HG03565 (cell line): ENCODE measurements around the gene AHCY.
"Not testable (repeated sequence)": the region's sequence is repeated elsewhere in the genome, so short reads cannot be mapped to it uniquely, and the experiment has no call there.

Source experiments
- ATAC-seq: cut with Tn5 transposase; IDR thresholded peaks from one replicate; pipeline ENCODE4 v1.9.1; 2021; ENCODE audit warnings: mild to moderate bottlenecking, moderate library complexity; ENCODE audit not compliant: unreplicated experiment

Gene AHCY

DNA sequence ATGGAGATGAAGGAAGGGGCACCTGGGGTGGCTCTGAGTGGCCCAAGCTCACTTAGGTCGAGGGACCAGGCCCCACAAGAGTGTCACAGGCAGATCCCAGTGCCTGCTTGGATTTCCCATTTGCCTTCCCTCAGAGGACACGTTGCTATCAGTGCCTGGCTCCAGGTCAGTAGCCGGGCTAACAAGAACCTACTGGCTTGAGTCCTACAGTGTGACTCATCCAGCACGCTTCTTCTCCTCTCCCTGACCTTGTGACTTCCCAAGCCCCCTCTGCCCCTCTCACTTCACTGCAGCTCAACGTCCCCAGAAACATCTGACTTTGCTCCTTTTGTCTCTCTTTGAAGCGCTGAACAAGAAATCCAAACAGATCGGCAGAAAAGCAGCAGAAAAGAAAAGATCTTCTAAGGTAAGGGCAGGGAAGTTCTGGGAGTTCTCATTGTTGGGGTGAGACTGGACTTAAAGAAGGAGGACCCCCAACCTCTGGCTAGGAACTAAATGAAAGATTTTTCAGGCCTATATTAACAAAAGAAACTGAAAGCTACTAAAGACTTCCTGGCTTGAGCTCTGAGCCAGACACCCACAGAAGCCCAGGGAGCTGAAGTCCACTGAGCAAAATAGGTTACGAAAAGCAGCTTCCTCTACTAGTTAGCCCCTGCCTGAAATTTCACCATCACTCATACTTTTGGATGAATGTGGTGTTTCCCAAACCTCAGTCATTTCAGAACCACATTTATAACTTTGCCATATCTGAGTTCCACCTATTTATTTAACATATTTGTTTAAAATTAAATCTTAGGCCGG lies 40.5 kb downstream of the AHCY start:
- no peak for ATAC-seq

DNA sequence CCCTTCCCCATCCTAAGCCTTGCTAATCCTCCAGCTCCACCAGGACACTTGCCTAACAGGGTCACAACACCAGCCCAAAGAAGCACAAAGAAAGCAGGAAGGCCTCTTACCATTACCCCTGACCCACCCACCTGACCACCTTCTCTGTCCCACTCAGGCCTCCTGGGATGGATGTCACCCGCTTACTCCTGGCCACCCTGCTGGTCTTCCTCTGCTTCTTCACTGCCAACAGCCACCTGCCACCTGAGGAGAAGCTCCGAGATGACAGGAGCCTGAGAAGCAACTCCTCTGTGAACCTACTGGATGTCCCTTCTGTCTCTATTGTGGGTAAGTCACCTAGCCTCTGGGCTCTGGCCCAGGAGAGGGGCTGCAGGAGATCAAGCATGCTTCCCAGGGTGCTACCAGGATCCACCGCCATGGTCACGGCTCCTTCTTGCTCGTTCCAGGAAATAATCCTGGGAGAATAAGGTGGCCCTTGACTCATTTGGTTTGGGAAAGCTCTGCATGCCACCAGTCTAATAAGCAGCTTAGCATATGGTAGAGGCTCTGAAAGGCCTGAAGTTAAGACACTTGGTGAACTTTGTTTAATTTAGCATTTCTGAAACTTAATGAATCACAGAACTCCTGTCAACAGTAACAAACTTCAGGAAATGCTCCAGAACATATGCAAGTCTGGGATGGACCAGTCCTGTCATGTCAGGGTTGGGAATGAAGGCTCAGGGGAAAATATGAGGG lies 42.8 kb downstream of the AHCY start:
- ATAC-seq: no peak

- no peak for ATAC-seq
Observed at GRCh38 chr20:34256629-34257124, 46.5 kb downstream of the AHCY start.

DNA sequence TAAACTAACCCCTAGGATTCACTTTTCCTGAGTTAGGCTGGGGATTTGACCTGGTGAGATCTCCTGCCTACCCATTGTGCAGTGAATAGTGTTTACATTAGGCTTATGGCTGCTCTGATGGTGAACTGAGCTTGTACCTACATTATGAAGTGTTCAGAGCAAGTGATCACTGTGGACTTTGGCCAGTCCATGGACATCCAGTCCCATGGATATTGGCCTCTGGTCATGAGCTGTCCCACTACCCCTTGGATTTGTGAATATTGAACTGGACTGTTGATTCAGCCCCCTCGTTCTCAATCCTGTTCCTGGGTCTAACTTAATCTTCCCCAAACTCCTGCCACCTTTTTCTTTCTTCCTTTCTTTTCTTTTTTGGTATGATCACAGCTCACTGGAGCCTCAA lies 48.2 kb downstream of the AHCY start:
- no peak for ATAC-seq

GRCh38 chr20:34252431-34253086 lies 50.6 kb downstream of the AHCY start:
- ATAC-seq: not testable (repeated sequence)

- no peak for ATAC-seq
Observed at GRCh38 chr20:34251619-34252018, 51.5 kb downstream of the AHCY start.

- no peak for ATAC-seq
Observed at GRCh38 chr20:34250005-34250404, 53.1 kb downstream of the AHCY start.

GRCh38 chr20:34249291-34249690 lies 53.9 kb downstream of the AHCY start:
- ATAC-seq: peak; percentile 74

GRCh38 chr20:34246126-34246626 lies 57.0 kb downstream of the AHCY start:
- no peak for ATAC-seq

DNA sequence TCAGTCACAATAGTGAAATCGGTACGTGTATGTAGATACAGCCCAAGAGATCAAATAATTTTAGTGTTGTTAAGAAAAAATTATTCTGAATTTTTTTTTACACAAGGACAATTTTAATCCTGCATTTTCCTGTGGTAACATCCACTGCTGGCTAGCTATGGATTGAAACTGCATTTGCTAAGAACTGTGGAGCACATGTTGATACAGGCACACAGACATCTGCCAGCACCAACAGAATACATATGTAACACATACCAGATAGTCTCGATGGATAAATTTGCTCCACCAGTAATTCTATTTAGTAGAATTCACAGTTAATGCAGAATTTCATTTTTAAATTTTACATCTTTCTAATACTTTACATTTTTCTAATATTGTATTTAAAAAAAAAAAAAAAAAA lies 59.8 kb downstream of the AHCY start:
- ATAC-seq: no peak

- ATAC-seq: no peak
Observed at GRCh38 chr20:34242879-34243278, 60.3 kb downstream of the AHCY start.

- ATAC-seq: not testable (repeated sequence)
Observed at GRCh38 chr20:34242015-34242414, 61.1 kb downstream of the AHCY start.

DNA sequence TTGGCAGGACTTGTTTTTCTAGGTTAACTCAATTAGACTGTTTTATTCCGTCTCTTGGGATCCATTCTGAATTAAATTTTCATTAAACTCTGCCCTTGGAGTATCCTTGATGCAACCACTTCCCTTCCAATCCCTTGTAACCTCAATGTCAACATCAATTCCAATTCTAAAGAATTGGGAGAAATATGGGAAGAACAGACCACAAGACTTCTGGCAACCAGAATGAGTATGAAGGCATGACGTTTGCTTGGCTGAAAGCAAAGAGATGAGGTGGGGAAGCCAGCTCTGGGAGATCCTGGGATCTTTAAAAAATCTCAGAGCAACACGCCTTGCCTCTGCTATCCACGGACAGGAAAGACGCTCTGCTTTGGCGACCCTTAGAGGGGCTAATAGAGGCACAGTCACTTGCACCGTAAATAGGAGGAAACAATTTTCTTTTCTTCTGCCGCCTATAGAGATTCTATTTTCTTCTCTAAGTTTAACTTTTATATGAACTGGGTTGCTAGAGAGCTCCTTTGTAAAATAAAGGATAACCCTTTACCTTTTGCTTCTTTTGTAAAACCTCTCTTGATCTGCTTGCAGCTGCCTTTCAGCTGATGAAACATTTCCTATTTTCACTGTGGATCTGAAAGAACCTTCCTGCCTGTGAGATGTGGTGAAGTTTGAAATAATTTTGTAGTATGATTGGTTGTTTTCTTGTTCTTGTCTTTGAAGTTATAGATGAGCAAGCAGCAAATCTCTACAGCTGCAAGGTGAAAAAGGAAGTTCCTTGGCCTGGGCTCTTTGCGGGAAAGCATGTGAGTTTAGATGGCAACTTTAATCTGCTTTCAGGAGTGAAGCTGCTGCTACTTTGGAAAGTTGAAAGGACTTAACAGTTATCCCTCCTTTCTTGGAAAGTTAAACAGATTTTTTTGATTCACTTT lies 62.2 kb downstream of the AHCY start, which contains the start of gene ASIP:
TSS of gene ASIP (plus strand) at position 731 of the 923 bp plus-strand sequence. CDS start 18,952 bp downstream, outside the sequence.
- no peak for ATAC-seq

- no peak for ATAC-seq
Observed at GRCh38 chr20:34240121-34240520, 63.0 kb downstream of the AHCY start.

GRCh38 chr20:34237942-34238341 lies 65.2 kb downstream of the AHCY start:
- ATAC-seq: no peak

- ATAC-seq: no peak
Observed at GRCh38 chr20:34235875-34236274, 67.3 kb downstream of the AHCY start.

DNA sequence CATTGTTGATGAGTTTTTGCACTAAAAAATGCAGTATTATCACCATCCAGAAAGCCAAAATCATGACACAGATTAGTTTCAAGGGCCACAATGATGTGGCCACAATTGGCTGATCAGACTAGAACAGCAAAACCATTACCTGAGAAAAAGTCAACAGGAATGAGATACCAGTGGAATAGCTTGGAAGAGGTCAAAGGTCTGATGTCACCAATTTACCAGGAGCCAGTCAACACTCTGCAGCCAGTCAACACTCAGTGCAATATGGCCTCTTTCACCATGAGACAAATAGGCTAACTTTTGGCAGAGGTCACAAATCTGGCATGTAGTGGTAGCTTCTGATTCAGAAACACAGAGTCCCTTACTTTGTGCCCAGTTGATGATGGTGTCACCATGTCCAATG lies 69.5 kb downstream of the AHCY start:
- ATAC-seq: no peak

GRCh38 chr20:34232494-34233087 lies 70.6 kb downstream of the AHCY start:
- ATAC-seq: no peak

GRCh38 chr20:34231634-34232033 lies 71.5 kb downstream of the AHCY start:
- no peak for ATAC-seq
